ENCODE results near the gene DSCAM. TPM values are rescaled to one million over a fixed set of nuclear protein-coding genes. Genes with fewer than 3 reads are reported as not detected.
A peak's percentile ranks its signal among the peaks of the same experiment; 100 is the strongest.

Gene DSCAM
- total RNA-seq, 4 donors from 2014 or later, result under 0.01 to 0.44 TPM; not detected in 2

DNA sequence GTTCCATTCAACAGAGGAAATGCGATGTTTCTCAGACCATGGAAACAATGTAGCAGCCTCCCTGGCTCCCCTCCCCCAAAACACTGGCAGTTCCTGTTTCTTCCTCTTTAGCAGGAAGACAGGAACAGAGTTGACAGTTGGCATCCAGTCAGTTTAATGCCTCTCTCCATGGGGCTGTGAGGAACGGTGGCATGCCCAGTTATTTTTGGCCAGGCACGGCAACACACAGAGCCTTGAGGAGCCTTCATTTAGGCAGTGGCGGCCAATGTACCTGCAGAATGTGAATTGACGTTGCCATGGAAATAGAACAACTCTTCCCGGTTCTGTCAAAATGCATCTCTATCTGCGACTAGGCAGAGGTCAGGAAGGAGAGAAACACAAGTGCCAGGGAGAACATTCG lies 330.6 kb downstream of the DSCAM start:
- 28 to 30% methylated on average over 8 of the region's 8 CpGs for WGBS, 2 donors
- Histone ChIP-seq H3K9me3 (no peaks in the 10 kb centered on the region), H3K27me3 (no peaks in the 10 kb centered on the region), H3K27ac (no peak overlapping the region), H3K4me1 (no peaks in the 10 kb centered on the region), H3K36me3 (no peaks in the 10 kb centered on the region), H3K4me3 (no peak overlapping the region)
- TF ChIP-seq POLR2A (IDR thresholded peaks at IDR 0.05) (no peak), EP300 (IDR thresholded peaks at IDR 0.05) (peak in 1 of 2 donors; percentile 33)
- DNase-seq (ENCODE audit: low spot score in 2 of 2), result peak in 1 of 2 donors; percentile 24

GRCh38 chr21:40512590-40512989 lies 334.4 kb downstream of the DSCAM start:
- 84 to 88% methylated on average over 11 of the region's 11 CpGs for WGBS, 2 donors

GRCh38 chr21:40507978-40508377 lies 339.0 kb downstream of the DSCAM start:
- H3K27me3 ChIP-seq, result no peaks in the 10 kb centered on the region
- WGBS, 2 donors, result 70 to 73% methylated on average over 2 of the region's 2 CpGs

More at GRCh38 chr21:40512590-40512989, 334.4 kb downstream of the DSCAM start:
- Histone ChIP-seq H3K27me3 (no peaks in the 10 kb centered on the region), H3K27ac (no peak overlapping the region), H3K9me3 (no peaks in the 10 kb centered on the region), H3K4me3 (no peak overlapping the region), H3K4me1 (no peaks in the 10 kb centered on the region), H3K36me3 (no peaks in the 10 kb centered on the region)
- no peak for DNase-seq (ENCODE audit: low spot score in 2 of 2)
- no peak for TF ChIP-seq EP300 (IDR thresholded peaks at IDR 0.05)
- TF ChIP-seq, protein P1, sequence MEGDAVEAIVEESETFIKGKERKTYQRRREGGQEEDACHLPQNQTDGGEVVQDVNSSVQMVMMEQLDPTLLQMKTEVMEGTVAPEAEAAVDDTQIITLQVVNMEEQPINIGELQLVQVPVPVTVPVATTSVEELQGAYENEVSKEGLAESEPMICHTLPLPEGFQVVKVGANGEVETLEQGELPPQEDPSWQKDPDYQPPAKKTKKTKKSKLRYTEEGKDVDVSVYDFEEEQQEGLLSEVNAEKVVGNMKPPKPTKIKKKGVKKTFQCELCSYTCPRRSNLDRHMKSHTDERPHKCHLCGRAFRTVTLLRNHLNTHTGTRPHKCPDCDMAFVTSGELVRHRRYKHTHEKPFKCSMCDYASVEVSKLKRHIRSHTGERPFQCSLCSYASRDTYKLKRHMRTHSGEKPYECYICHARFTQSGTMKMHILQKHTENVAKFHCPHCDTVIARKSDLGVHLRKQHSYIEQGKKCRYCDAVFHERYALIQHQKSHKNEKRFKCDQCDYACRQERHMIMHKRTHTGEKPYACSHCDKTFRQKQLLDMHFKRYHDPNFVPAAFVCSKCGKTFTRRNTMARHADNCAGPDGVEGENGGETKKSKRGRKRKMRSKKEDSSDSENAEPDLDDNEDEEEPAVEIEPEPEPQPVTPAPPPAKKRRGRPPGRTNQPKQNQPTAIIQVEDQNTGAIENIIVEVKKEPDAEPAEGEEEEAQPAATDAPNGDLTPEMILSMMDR (IDR thresholded peaks at IDR 0.05), result peak in 1 of 5 experiments; percentile 22

GRCh38 chr21:40505681-40506080 lies 341.3 kb downstream of the DSCAM start:
- Histone ChIP-seq H3K4me1 (no peaks in the 10 kb centered on the region), H3K36me3 (no peaks in the 10 kb centered on the region), H3K27me3 (no peaks in the 10 kb centered on the region), H3K9me3 (no peaks in the 10 kb centered on the region), H3K4me3 (no peak overlapping the region), H3K27ac (no peak overlapping the region)
- TF ChIP-seq, protein P1 (IDR thresholded peaks at IDR 0.05), result no peak
- TF ChIP-seq POLR2A (IDR thresholded peaks at IDR 0.05) (no peak), EP300 (IDR thresholded peaks at IDR 0.05) (no peak)
- DNase-seq (ENCODE audit: low spot score in 2 of 2), result no peak
- WGBS, 2 donors, result 77 to 81% methylated on average over 5 of the region's 5 CpGs

More at GRCh38 chr21:40507978-40508377, 339.0 kb downstream of the DSCAM start:
- H3K27ac ChIP-seq, result no peak overlapping the region
- H3K36me3 ChIP-seq, result no peaks in the 10 kb centered on the region
- no peak overlapping the region for H3K4me3 ChIP-seq
- TF ChIP-seq, protein P1 (IDR thresholded peaks at IDR 0.05), result no peak
- no peak for TF ChIP-seq EP300 (IDR thresholded peaks at IDR 0.05)
- no peak for TF ChIP-seq POLR2A (IDR thresholded peaks at IDR 0.05)
- DNase-seq (ENCODE audit: low spot score in 2 of 2), result no peak
- H3K4me1 ChIP-seq, result no peaks in the 10 kb centered on the region
- no peaks in the 10 kb centered on the region for H3K9me3 ChIP-seq

DNA sequence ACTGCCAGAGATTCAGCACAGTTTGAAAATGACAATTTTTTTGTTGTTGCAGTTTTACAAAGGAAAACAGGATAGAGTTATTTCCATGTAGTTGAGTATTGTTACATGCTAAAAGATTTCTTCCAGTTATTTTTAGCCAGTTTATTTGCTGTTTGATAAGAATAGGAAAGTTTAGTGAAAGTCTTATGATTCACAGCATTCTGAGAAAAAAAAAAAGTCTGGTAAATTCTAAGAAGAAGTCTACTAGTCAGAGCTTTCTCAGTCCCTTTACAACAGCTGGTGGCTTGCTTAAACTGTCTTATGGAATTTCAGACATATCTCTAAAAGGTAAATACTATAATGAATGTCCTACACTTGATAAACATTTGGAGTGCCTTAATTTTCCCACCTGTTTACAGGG lies 341.7 kb downstream of the DSCAM start:
- DNase-seq (ENCODE audit: low spot score in 2 of 2), result no peak
- Histone ChIP-seq H3K9me3 (no peaks in the 10 kb centered on the region), H3K27me3 (no peaks in the 10 kb centered on the region), H3K36me3 (no peaks in the 10 kb centered on the region), H3K4me1 (no peaks in the 10 kb centered on the region), H3K4me3 (no peak overlapping the region), H3K27ac (no peak overlapping the region)
- TF ChIP-seq, protein P1 (IDR thresholded peaks at IDR 0.05), result no peak
- TF ChIP-seq POLR2A (IDR thresholded peaks at IDR 0.05) (no peak), EP300 (IDR thresholded peaks at IDR 0.05) (no peak)

- no peak overlapping the region for H3K4me3 ChIP-seq
- no peaks in the 10 kb centered on the region for H3K36me3 ChIP-seq
- 66 to 72% methylated on average over 1 of the region's 1 CpG for WGBS, 2 donors
- H3K27me3 ChIP-seq, result no peaks in the 10 kb centered on the region
- H3K27ac ChIP-seq, result no peak overlapping the region
- TF ChIP-seq POLR2A (IDR thresholded peaks at IDR 0.05) (no peak), EP300 (IDR thresholded peaks at IDR 0.05) (no peak)
- TF ChIP-seq, protein P1 (IDR thresholded peaks at IDR 0.05), result no peak
- no peak for DNase-seq (ENCODE audit: low spot score in 2 of 2)
- no peaks in the 10 kb centered on the region for H3K9me3 ChIP-seq
- H3K4me1 ChIP-seq, result no peaks in the 10 kb centered on the region
These were observed 342.1 kb downstream of the DSCAM start for GRCh38 chr21:40504825-40505224.
